Breast epithelium (tissue), 4 donors: ENCODE measurements around the gene MRTFB. TPM values are rescaled to one million over a fixed set of nuclear protein-coding genes. Genes with fewer than 3 reads are reported as not detected.

ENCODE experiments used
- DNase-seq, 2 donors: peaks; one replicate each; pipeline ENCODE4 v3.0.0-alpha.2; 2019; ENCODE audit warnings: low spot score in 2 of 2
- H3K27ac ChIP-seq, 2 donors: fragments of 200-600 bp; sonication (generic) in 1 of 2; one replicate each; pipeline ENCODE4 v1.5.1; 2016 to 2019; ENCODE audit warnings: mild to moderate bottlenecking in 1 of 2
- H3K27me3 ChIP-seq, 2 donors: fragments of 200-600 bp; sonication (generic) in 1 of 2; one replicate each; pipeline versions ENCODE4 v1.5.1 to v1.6.0; 2017 to 2019; ENCODE audit warnings: control low read depth in 1 of 2, mild to moderate bottlenecking in 1 of 2
- H3K36me3 ChIP-seq: fragments of 200-600 bp; one replicate; pipeline ENCODE4 v1.5.1; 2019
- H3K4me1 ChIP-seq, 2 donors: fragments of 200-600 bp; sonication (generic); one replicate each; pipeline ENCODE4 v1.5.1; 2016 to 2019; ENCODE audit warnings: control low read depth in 1 of 2
- H3K4me3 ChIP-seq, 3 donors: fragments of 200-600 bp; sonication (generic); 1 replicate in 2 of 3; 2 replicates in 1 of 3; pipeline ENCODE4 v1.5.1; 2016 to 2019; ENCODE audit warnings: mild to moderate bottlenecking in 3 of 3, moderate library complexity in 2 of 3
- H3K9me3 ChIP-seq, 2 donors: fragments of 200-600 bp; sonication (generic) in 1 of 2; one replicate each; pipeline ENCODE4 v1.5.1; 2016 to 2019; ENCODE audit warnings: control low read depth in 1 of 2
- POLR2A ChIP-seq: fragments of 450-650 bp; IDR thresholded peaks from one replicate; pipeline ENCODE4 v1.6.1; 2016; ENCODE audit warnings: antibody characterized with exemption, mild to moderate bottlenecking, moderate library complexity
- POLR2AphosphoS5 ChIP-seq, 3 donors: sonication (generic); formaldehyde crosslinking; IDR thresholded peaks; one replicate each; pipeline ENCODE4 v1.6.1; 2017; ENCODE audit warnings: antibody characterized with exemption in 3 of 3
- intact Hi-C: fragments of 100-400 bp; cut with DNase I; formaldehyde crosslinking; loops from one replicate; pipeline ENCODE4 v1.15.1; 2023; ENCODE audit warnings: low total_unique reads
- total RNA-seq, 3 donors: library from RNA; depleted of rRNA; stranded (reverse); fragments of >200 nt; gene quantifications; one replicate each; pipeline ENCODE4 v1.1.0, GENCODE V29; 2016
- TF ChIP-seq, protein P1 (sequence below), 3 donors: fragments of 450-650 bp; IDR thresholded peaks; one replicate each; pipeline ENCODE4 v1.5.1; 2016 to 2017; ENCODE audit warnings: antibody characterized with exemption in 3 of 3, mild to moderate bottlenecking in 3 of 3, moderate library complexity in 3 of 3

Gene MRTFB
- total RNA-seq, 3 donors from 2014 or later = 49.9 to 115 (median 83.6) TPM

DNA sequence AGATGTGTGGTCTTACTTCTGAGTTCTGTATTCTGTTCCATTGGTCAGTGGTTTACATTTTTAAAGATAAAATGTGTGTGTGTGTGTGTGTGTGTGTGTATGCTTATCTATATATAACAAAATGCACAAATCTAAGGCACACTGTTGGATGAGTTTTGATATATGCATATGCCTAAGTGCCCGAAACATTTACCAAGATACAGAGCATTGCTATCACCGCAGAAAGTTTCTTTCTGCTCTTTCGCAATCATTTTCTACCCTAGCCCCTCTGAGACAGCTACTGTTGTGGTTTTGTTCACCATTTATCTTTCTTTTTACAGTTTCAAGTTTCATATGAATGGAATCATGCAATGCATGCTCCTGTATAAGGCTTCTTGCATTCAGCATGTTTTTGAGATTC is 97.0 kb downstream of the MRTFB start:
- intact Hi-C loops = no loop called here
- Histone ChIP-seq H3K4me3 (no peak overlapping the region), H3K36me3 (no peaks in the 10 kb centered on the region), H3K9me3 (no peaks in the 10 kb centered on the region), H3K4me1 (no peaks in the 10 kb centered on the region), H3K27me3 (no peaks in the 10 kb centered on the region), H3K27ac (no peak overlapping the region)
- TF ChIP-seq, protein P1, sequence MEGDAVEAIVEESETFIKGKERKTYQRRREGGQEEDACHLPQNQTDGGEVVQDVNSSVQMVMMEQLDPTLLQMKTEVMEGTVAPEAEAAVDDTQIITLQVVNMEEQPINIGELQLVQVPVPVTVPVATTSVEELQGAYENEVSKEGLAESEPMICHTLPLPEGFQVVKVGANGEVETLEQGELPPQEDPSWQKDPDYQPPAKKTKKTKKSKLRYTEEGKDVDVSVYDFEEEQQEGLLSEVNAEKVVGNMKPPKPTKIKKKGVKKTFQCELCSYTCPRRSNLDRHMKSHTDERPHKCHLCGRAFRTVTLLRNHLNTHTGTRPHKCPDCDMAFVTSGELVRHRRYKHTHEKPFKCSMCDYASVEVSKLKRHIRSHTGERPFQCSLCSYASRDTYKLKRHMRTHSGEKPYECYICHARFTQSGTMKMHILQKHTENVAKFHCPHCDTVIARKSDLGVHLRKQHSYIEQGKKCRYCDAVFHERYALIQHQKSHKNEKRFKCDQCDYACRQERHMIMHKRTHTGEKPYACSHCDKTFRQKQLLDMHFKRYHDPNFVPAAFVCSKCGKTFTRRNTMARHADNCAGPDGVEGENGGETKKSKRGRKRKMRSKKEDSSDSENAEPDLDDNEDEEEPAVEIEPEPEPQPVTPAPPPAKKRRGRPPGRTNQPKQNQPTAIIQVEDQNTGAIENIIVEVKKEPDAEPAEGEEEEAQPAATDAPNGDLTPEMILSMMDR (IDR thresholded peaks at IDR 0.05) = no peak
- TF ChIP-seq POLR2AphosphoS5 (IDR thresholded peaks at IDR 0.05) (no peak), POLR2A (no peak)
- no peak for DNase-seq

DNA sequence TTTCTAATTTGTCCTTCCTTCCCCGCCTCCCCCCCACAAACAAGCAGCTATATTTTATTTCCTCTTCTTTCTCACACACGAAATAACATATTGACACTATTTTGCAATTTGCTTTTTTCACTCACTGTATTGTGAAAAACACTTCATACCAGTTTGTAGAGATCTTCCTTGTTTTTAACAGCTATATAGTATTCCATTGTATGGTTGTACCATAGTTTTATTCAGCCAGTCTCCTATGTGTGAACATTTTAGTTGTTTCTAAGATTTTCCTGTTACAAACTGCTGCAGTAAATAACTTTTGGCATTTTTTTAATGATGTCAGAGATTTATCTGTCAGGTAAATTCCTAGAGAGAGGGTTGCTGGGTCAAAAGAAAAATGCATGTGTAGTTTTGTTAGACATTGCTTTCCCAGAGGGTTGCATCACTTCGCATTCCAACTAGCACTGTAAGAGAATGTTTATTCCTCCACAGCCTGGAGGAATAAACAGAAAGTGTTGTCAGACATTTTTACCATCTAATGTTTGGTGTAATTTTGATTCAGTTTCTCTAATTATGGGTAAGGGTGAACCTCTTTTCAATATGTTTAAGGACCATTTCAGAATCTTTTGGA is 101.2 kb downstream of the MRTFB start:
- no peaks in the 10 kb centered on the region for H3K4me1 ChIP-seq
- intact Hi-C loops = no loop called here
- no peak overlapping the region for H3K27ac ChIP-seq
- H3K27me3 ChIP-seq = no peaks in the 10 kb centered on the region
- no peaks in the 10 kb centered on the region for H3K36me3 ChIP-seq
- H3K9me3 ChIP-seq = no peaks in the 10 kb centered on the region
- H3K4me3 ChIP-seq = no peak overlapping the region
- TF ChIP-seq POLR2AphosphoS5 (IDR thresholded peaks at IDR 0.05) (no peak), POLR2A (no peak)
- TF ChIP-seq, protein P1 (IDR thresholded peaks at IDR 0.05) = no peak
- DNase-seq = no peak

DNA sequence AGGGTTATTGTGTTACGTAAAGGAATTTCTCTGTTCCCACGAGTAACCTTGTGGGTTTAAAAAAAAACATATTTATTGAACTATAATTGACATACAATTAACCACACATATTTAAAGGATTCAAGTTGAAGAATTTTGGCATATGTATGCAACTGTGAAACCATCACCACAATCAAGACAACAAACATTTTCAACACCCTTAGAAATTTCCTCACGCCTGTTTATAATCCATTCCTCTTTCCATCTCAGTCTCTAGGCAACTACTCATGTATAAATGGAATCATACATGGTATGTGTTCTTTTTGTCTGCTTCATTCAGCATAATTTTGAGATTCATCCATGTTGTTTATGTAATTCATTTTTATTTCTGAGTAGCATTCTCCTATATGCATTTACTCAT is 104.0 kb downstream of the MRTFB start:
- Histone ChIP-seq H3K9me3 (no peaks in the 10 kb centered on the region), H3K27me3 (no peaks in the 10 kb centered on the region), H3K27ac (no peak overlapping the region), H3K4me1 (no peaks in the 10 kb centered on the region), H3K36me3 (no peaks in the 10 kb centered on the region), H3K4me3 (no peak overlapping the region)
- no peak for DNase-seq
- intact Hi-C loops = no loop called here
- TF ChIP-seq POLR2AphosphoS5 (IDR thresholded peaks at IDR 0.05) = no peak
- no peak for TF ChIP-seq POLR2A
- TF ChIP-seq, protein P1 (IDR thresholded peaks at IDR 0.05) = no peak

DNA sequence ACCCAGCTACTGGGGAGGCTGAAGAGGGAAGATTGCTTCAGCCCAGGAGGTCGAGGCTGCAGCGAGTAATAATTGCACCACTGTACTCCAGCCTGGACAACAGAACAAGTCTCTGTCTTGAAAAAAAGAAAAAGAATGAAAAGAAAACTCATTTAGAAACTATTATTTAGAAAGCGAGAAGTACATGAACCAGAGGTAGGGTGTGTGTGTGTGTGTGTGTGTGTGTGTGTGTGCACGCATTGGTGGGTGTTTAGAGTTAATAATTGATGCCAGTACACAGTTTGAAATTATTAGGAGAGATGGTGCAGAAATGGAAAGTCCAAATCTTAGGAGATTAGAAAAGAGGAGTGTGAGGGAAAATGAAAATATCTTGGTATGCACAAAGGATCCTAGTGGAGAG is 106.6 kb downstream of the MRTFB start:
- TF ChIP-seq POLR2A = no peak
- TF ChIP-seq, protein P1 (IDR thresholded peaks at IDR 0.05) = no peak
- TF ChIP-seq POLR2AphosphoS5 (IDR thresholded peaks at IDR 0.05) = no peak
- Histone ChIP-seq H3K27me3 (no peaks in the 10 kb centered on the region), H3K36me3 (no peaks in the 10 kb centered on the region), H3K9me3 (no peaks in the 10 kb centered on the region), H3K4me3 (no peak overlapping the region), H3K4me1 (no peaks in the 10 kb centered on the region), H3K27ac (no peak overlapping the region)
- intact Hi-C loops = no loop called here
- no peak for DNase-seq

DNA sequence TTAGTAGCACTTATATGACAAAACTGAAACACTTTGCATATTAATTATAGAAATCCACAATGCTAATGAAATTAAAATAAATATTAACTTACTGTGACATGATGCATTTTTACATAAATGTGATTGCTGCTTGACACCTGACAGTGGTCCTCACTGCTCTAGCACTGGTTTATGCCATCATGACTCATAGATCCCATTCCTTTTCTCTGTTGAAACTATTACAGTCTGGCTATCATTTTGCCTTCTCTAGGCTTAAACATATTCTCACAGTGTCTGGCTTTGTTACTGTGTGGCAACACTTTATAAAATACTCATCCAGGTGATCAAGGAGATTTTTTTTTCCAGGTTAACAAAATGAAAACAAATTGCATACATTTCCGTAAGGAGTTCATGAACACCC is 108.0 kb downstream of the MRTFB start:
- DNase-seq = no peak
- H3K4me1 ChIP-seq = no peaks in the 10 kb centered on the region

More for the DNA sequence above, 108.0 kb downstream of the MRTFB start:
- intact Hi-C loops = no loop called here
- H3K4me3 ChIP-seq = no peak overlapping the region
- H3K27me3 ChIP-seq = no peaks in the 10 kb centered on the region
- H3K27ac ChIP-seq = no peak overlapping the region
- TF ChIP-seq POLR2A (no peak), POLR2AphosphoS5 (IDR thresholded peaks at IDR 0.05) (no peak)
- TF ChIP-seq, protein P1 (IDR thresholded peaks at IDR 0.05) = no peak
- no peaks in the 10 kb centered on the region for H3K36me3 ChIP-seq
- H3K9me3 ChIP-seq = no peaks in the 10 kb centered on the region
